H1 (cell line): ENCODE data around the gene LPP. TPM values are rescaled to one million over a fixed set of nuclear protein-coding genes. Genes with fewer than 3 reads are reported as not detected.

Experiments used
- CTCF ChIA-PET: fragments of 300-600 bp; sonication (Branson Sonifier 250); formaldehyde crosslinking; loops from one replicate; lab custom pipeline; 2021; ENCODE audit not compliant: partially characterized antibody; lab: Charles Lee
- POLR2A ChIA-PET: fragments of 300-600 bp; sonication (Branson Sonifier 250); formaldehyde crosslinking; loops from one replicate; lab custom pipeline; 2021; ENCODE audit warnings: inconsistent platforms; ENCODE audit not compliant: partially characterized antibody; lab: Charles Lee
- DNase-seq, 2 experiments: peaks; one replicate each; pipeline versions ENCODE4 v3.0.0 to v3.0.0-alpha.2; 2010 to 2022; ENCODE audit warnings: low spot score in 2 of 2, low read depth in 1 of 2, mixed read lengths in 1 of 2
- FAIRE-seq: peaks from 2 replicates; lab custom pipeline; 2011; peaks lifted over from hg19 to GRCh38; lab: Jason Lieb, UNC
- H2AFZ ChIP-seq: 2 replicates; pipeline ENCODE4 v1.8.1; 2012; ENCODE audit warnings: low read length, inconsistent platforms
- H2AK5ac ChIP-seq: 2 replicates; pipeline ENCODE4 v1.6.1; 2013; ENCODE audit warnings: low read depth, low read length
- H2BK120ac ChIP-seq: replicated peaks from 2 replicates; pipeline ENCODE3; 2013; ENCODE audit warnings: low read depth, low read length, inconsistent platforms
- H2BK12ac ChIP-seq: 2 replicates; pipeline ENCODE4 v1.6.1; 2013; ENCODE audit warnings: low read depth, low read length
- H2BK15ac ChIP-seq: 2 replicates; pipeline ENCODE4 v1.6.1; 2013; ENCODE audit warnings: low read length
- H2BK20ac ChIP-seq: 2 replicates; pipeline ENCODE4 v1.6.1; 2013; ENCODE audit warnings: low read length
- H2BK5ac ChIP-seq: 2 replicates; pipeline ENCODE4 v1.6.1; 2013; ENCODE audit warnings: low read depth, low read length
- H3K14ac ChIP-seq: 2 replicates; pipeline ENCODE4 v1.6.1; 2013; ENCODE audit warnings: inconsistent platforms; ENCODE audit not compliant: insufficient read length
- H3K18ac ChIP-seq: 2 replicates; pipeline ENCODE4 v1.6.1; 2013; ENCODE audit warnings: low read length; ENCODE audit errors: extremely low read depth
- H3K23ac ChIP-seq: 2 replicates; pipeline ENCODE4 v1.6.1; 2013; ENCODE audit warnings: inconsistent platforms; ENCODE audit not compliant: insufficient read length
- H3K23me2 ChIP-seq: 2 replicates; pipeline ENCODE4 v1.6.1; 2013; ENCODE audit warnings: low read depth, low read length
- H3K27ac ChIP-seq: 2 replicates; pipeline ENCODE4 v1.6.1; 2011; ENCODE audit warnings: low read depth, low read length, inconsistent platforms
- H3K27me3 ChIP-seq, 4 experiments: replicated peaks in 1 of 4; 1 replicate in 1 of 4; 2 replicates in 3 of 4; pipeline versions ENCODE4 v1.6.1 to v1.8.1; 2011 to 2013; ENCODE audit warnings: low read length in 3 of 4, mild to moderate bottlenecking in 3 of 4, inconsistent platforms in 2 of 4, mixed read lengths in 2 of 4, moderate library complexity in 1 of 4; ENCODE audit not compliant: control insufficient read depth in 3 of 4, insufficient read depth in 3 of 4; ENCODE audit errors: extremely low read depth in 1 of 4
- H3K36me3 ChIP-seq, 4 experiments: 2 replicates each; pipeline versions ENCODE4 v1.6.1 to v1.8.1; 2011 to 2013; ENCODE audit warnings: mild to moderate bottlenecking in 4 of 4, low read length in 3 of 4, moderate library complexity in 2 of 4, control low read depth in 1 of 4, inconsistent platforms in 1 of 4; ENCODE audit not compliant: insufficient read depth in 4 of 4, control insufficient read depth in 2 of 4
- H3K4ac ChIP-seq: replicated peaks from 2 replicates; pipeline ENCODE3; 2013; ENCODE audit warnings: low read length, low read depth, mixed read lengths, inconsistent platforms; ENCODE audit not compliant: insufficient read length
- H3K4me1 ChIP-seq, 4 experiments: replicated peaks in 1 of 4; 1 replicate in 1 of 4; 2 replicates in 3 of 4; pipeline versions ENCODE4 v1.6.1 to v1.8.1; 2011 to 2013; ENCODE audit warnings: low read length in 3 of 4, inconsistent platforms in 2 of 4, mixed read lengths in 1 of 4; ENCODE audit not compliant: insufficient read depth in 4 of 4, control insufficient read depth in 3 of 4
- H3K4me2 ChIP-seq, 2 experiments: 2 replicates each; pipeline versions ENCODE4 v1.6.1 to v1.8.1; 2011 to 2013; ENCODE audit warnings: low read depth in 2 of 2, low read length in 2 of 2, control low read depth in 1 of 2, inconsistent platforms in 1 of 2, mild to moderate bottlenecking in 1 of 2; ENCODE audit not compliant: insufficient read depth in 1 of 2
- H3K4me3 ChIP-seq, 4 experiments: fragments of 200-600, 300-600 bp in 1 of 4; sonication (generic), shearing (Covaris generic), sonication (Bioruptor Twin) in 1 of 4; 2 replicates each; pipeline versions ENCODE4 v1.5.1 to v1.8.1; 2011 to 2016; ENCODE audit warnings: low read length in 4 of 4, low read depth in 3 of 4, control low read depth in 2 of 4, inconsistent platforms in 2 of 4, mild to moderate bottlenecking in 2 of 4, mixed read lengths in 1 of 4, moderate library complexity in 1 of 4; ENCODE audit not compliant: insufficient read depth in 2 of 4; ENCODE audit errors: extremely low read depth in 1 of 4
- H3K56ac ChIP-seq: replicated peaks from 2 replicates; pipeline ENCODE3; 2013; ENCODE audit warnings: low read depth, mild to moderate bottlenecking, mixed read lengths, low read length, inconsistent platforms; ENCODE audit not compliant: insufficient read length
- H3K79me1 ChIP-seq: 2 replicates; pipeline ENCODE4 v1.6.1; 2013; ENCODE audit warnings: low read depth, low read length, control low read depth
- H3K79me2 ChIP-seq, 2 experiments: 2 replicates each; pipeline versions ENCODE4 v1.6.1 to v1.8.1; 2012 to 2013; ENCODE audit warnings: low read length in 2 of 2, mild to moderate bottlenecking in 2 of 2, inconsistent platforms in 1 of 2; ENCODE audit not compliant: insufficient read depth in 2 of 2, control insufficient read depth in 1 of 2
- H3K9ac ChIP-seq, 4 experiments: replicated peaks in 1 of 4; 1 replicate in 1 of 4; 2 replicates in 3 of 4; pipeline versions ENCODE4 v1.6.1 to v1.8.1; 2011 to 2013; ENCODE audit warnings: low read depth in 3 of 4, low read length in 3 of 4, control low read depth in 2 of 4, mild to moderate bottlenecking in 2 of 4, moderate library complexity in 2 of 4, inconsistent platforms in 1 of 4; ENCODE audit errors: extremely low read depth in 1 of 4
- H3K9me3 ChIP-seq, 2 experiments: 2 replicates each; pipeline versions ENCODE4 v1.6.1 to v1.8.1; 2012 to 2013; ENCODE audit warnings: mild to moderate bottlenecking in 2 of 2, moderate library complexity in 2 of 2, control low read depth in 1 of 2, inconsistent platforms in 1 of 2, low read depth in 1 of 2, low read length in 1 of 2, mixed read lengths in 1 of 2; ENCODE audit not compliant: insufficient read depth in 2 of 2
- H4K20me1 ChIP-seq, 2 experiments: replicated peaks in 1 of 2; 2 replicates each; pipeline versions ENCODE3 to v1.8.1; 2011 to 2013; ENCODE audit warnings: inconsistent platforms in 2 of 2, low read length in 2 of 2, mild to moderate bottlenecking in 1 of 2; ENCODE audit not compliant: insufficient read depth in 2 of 2, control insufficient read depth in 1 of 2
- H4K5ac ChIP-seq: 2 replicates; pipeline ENCODE4 v1.6.1; 2013; ENCODE audit warnings: low read length, low read depth, mixed read lengths, inconsistent platforms; ENCODE audit not compliant: insufficient read length
- H4K8ac ChIP-seq: 2 replicates; pipeline ENCODE4 v1.8.0; 2013; ENCODE audit warnings: mild to moderate bottlenecking, moderate library complexity, low read length, inconsistent platforms; ENCODE audit not compliant: insufficient read depth; ENCODE audit errors: extremely low read depth
- H4K91ac ChIP-seq: replicated peaks from 2 replicates; pipeline ENCODE3; 2013; ENCODE audit warnings: low read length, mixed read lengths, inconsistent platforms; ENCODE audit not compliant: insufficient read length
- CHD7 ChIP-seq: fragments of 300-600 bp; sonication (generic); IDR thresholded peaks from 2 replicates; pipeline ENCODE4 v1.7.1; 2012; ENCODE audit warnings: low read length, moderate library complexity, mild to moderate bottlenecking, inconsistent platforms; ENCODE audit not compliant: insufficient replicate concordance
- WGBS, 2 experiments: shearing (Covaris generic) in 1 of 2; methylation state at CpG; one replicate each; pipeline versions ENCODE4 v1.1.6 to v1.1.7; 2013 to 2015; ENCODE audit warnings: low lambda C conversion rate in 2 of 2, mixed read lengths in 2 of 2, inconsistent platforms in 1 of 2, low coverage in 1 of 2, missing lambda C conversion rate in 1 of 2; ENCODE audit not compliant: insufficient replicate concordance in 2 of 2, insufficient coverage in 1 of 2, insufficient read length in 1 of 2; ENCODE audit errors: extremely low coverage in 1 of 2, missing lambda C conversion rate in 1 of 2; 5-methylcytosine and 5-hydroxymethylcytosine counted together
- polyA plus RNA-seq, 7 experiments: library from polyadenylated mRNA; depleted of rRNA in 3 of 7; stranded (reverse) in 5 of 7; unstranded in 2 of 7; fragments of >200 nt in 5 of 7; fragments of 200-250 nt in 2 of 7; gene quantifications; 1 replicate in 5 of 7; 2 replicates in 1 of 7; 4 replicates in 1 of 7; pipeline versions ENCODE4 v1.2.1 to v1.2.3, GENCODE V29; 2011 to 2013; ENCODE audit warnings: missing spikeins in 2 of 7, mixed read lengths in 2 of 7
- total RNA-seq: library from RNA; stranded (reverse); fragmentation: NEBNext Ultra II Directional; extraction: Animal tissue kit (Norgen Biotek cat#: 25700); gene quantifications from 2 replicates; pipeline ENCODE4 v1.2.1, GENCODE V29; 2021

LPP gene
- total and polyA plus RNA-seq, 2 of the 8 experiments (the other 6 are each of a cell fraction or from before 2014, with no cell fraction given) = 10.0 to 53.3 TPM

GRCh38 chr3:188396251-188396650 lies 242.3 kb downstream of the LPP start:
- 81% methylated on average over 2 of the region's 2 CpGs; no CpG with 5 or more reads in 1 of the 2 experiments for WGBS, 2 experiments
- no peaks in the 10 kb centered on the region for H4K20me1 ChIP-seq
- H3K79me2 ChIP-seq = no peaks in the 10 kb centered on the region
- TF ChIP-seq CHD7 = no peak

More at GRCh38 chr3:188396251-188396650, 242.3 kb downstream of the LPP start:
- no peak overlapping the region for H3K56ac ChIP-seq
- no peak overlapping the region for H3K4me3 ChIP-seq
- no peak overlapping the region for H2BK5ac ChIP-seq
- no peak for DNase-seq
- no peak overlapping the region for H4K91ac ChIP-seq
- no peak overlapping the region for H2AFZ ChIP-seq
- no peaks in the 10 kb centered on the region for H3K79me1 ChIP-seq
- ChIA-PET POLR2A (no interaction called here), CTCF (no interaction called here)
- H2AK5ac ChIP-seq = no peak overlapping the region
- H3K36me3 ChIP-seq = no peaks in the 10 kb centered on the region
- H3K4me2 ChIP-seq = no peak overlapping the region
- H3K4ac ChIP-seq = no peak overlapping the region
- no peak overlapping the region for H4K8ac ChIP-seq
- no peak overlapping the region for H2BK15ac ChIP-seq
- no peaks in the 10 kb centered on the region for H3K27me3 ChIP-seq
- no peak overlapping the region for H3K14ac ChIP-seq
- H3K9me3 ChIP-seq = no peaks in the 10 kb centered on the region
- H3K4me1 ChIP-seq = no peaks in the 10 kb centered on the region
- no peak overlapping the region for H2BK120ac ChIP-seq
- H3K23ac ChIP-seq = no peak overlapping the region
- H3K18ac ChIP-seq = no peak overlapping the region
- no peak for FAIRE-seq
- no peaks in the 10 kb centered on the region for H3K23me2 ChIP-seq
- H2BK20ac ChIP-seq = no peak overlapping the region
- H3K9ac ChIP-seq = no peak overlapping the region
- no peak overlapping the region for H3K27ac ChIP-seq
- H4K5ac ChIP-seq = no peak overlapping the region
- H2BK12ac ChIP-seq = no peak overlapping the region
